Stimulated activated CD4-positive, alpha-beta T cell treated with anti-CD3 and anti-CD28 coated beads, Interleukin-1b, Interleukin-23, amount 100 ng/mL, for 4 hours (primary cell): Measurements from ENCODE around the gene THUMPD2.

ENCODE experiments used
- DNase-seq, 2 donors: peaks; one replicate each; pipeline ENCODE4 v3.0.0-alpha.2; 2020; ENCODE audit warnings: low read depth in 2 of 2

The THUMPD2 gene

DNA sequence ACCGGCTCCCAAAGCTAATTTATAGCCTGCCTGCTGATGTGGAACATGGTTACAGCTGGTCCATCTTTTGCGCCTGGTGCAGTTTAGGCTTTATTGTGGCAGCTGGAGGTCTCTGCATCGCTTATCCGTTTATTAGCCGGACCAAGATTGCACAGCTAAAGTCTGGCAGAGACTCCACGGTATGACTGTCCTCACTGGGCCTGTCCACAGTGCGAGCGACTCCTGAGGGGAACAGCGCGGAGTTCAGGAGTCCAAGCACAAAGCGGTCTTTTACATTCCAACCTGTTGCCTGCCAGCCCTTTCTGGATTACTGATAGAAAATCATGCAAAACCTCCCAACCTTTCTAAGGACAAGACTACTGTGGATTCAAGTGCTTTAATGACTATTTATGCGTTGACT, 62.0 kb downstream of the THUMPD2 start:
- no peak for DNase-seq

DNA sequence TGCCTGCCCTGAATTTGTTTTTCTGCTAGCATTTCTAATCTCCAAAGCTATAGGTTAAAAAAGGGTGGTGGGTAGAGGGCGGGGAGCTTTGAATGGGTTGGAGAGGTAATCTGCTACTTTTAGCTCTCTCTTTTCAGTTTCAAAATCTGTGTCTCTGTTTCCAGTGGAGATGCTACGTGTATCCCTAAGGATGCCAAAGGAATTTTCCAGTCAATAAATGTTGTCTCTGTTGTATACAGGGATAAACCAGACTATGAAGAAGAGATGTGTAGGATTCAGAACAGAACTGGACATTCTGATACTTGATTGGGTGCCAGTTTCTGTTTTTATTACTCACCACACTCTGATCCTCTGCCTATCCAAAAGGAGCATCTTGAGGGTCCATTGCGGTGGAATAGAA, 63.2 kb downstream of the THUMPD2 start:
- no peak for DNase-seq

DNA sequence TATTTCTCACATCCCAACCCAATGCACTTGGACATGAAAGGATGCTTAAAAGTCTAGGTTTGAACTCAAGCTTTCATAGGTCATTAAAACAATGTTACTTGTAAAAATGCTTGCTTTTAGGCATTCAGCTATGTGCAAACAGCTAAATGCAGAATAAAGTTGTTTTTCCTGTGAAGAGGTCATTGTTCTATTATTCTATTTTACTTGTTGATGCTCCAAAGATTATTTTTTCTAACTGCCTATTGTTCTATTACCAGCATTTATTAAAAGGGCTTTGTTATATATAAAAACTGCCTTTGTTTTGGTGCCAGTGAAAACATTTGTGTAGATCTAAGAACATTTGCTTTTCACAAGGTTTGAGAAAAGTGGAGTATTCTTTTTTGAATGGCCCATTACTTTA, 64.0 kb downstream of the THUMPD2 start:
- DNase-seq: no peak

DNA sequence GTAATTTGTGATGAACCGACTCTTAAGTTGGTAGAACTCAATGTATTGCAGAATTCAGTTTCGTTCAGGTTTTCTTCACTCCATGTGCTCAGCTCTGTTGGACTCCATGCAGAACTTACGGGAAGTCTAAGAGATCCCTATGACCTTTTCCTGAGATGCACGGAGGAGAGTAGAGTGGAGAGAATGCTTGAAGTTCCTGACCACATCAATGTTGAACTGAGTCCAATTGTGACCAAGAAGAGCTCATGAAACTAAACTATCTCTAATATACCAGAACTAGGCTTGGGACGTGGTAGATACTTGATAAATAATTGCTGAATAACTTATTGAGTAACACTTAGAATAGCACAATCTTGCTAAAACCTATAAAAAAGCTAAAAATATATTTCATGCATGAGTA, 66.1 kb downstream of the THUMPD2 start:
- no peak for DNase-seq

DNA sequence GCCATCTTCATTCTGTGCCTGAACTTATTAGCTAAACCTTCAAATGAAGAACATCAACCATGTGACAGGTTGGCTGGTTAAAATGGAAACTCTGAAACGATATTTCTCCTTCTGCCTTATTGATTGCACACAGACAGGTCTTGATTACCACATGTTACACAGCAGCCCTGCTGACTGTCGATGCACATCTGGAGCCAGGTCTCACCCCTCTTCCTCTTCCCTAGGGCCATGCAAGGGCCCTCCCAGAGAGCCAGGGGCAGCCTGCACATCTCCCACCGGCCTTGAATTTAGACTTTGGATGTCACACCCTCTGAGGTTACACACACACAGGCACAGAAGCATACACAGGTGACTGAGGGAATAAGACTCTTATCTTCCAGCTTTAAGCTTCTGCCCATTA, 68.3 kb downstream of the THUMPD2 start:
- DNase-seq: no peak

DNA sequence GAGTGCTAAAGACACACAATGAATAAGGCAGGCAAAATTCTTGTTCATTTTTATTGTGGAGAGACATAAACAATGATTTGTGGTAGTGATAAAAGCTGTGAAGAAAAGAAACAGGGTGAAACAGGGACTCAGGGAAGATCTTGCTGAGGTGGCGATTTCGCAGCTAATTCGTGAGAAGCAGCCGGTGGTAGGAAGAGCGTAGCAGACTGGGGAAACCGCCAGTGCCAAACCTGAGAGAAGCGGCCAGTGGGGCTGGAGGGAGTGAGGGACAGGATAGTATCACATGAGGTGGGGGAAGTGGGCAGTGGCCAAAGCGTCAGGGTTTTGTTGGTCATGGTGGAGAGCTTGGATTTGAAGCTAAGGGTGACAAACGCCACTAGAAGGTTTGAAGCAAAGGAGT, 71.1 kb downstream of the THUMPD2 start:
- no peak for DNase-seq

DNA sequence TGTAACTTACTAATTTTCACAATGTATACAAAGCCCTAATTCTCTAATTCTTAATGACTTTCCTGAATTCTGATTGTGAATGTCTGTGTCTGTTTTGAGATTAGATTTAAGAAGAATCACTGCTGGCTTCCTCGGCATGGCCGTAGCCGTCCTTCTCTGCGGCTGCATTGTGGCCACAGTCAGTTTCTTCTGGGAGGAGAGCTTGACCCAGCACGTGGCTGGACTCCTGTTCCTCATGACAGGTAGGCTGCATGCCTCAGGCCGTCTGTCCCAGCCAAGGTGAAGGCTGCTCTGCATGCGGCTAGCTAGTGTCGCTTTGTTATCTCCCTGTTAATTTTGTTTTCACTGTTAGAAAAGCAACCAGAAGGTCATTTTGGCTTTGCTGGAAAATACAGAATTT, 72.1 kb downstream of the THUMPD2 start:
- no peak for DNase-seq

DNA sequence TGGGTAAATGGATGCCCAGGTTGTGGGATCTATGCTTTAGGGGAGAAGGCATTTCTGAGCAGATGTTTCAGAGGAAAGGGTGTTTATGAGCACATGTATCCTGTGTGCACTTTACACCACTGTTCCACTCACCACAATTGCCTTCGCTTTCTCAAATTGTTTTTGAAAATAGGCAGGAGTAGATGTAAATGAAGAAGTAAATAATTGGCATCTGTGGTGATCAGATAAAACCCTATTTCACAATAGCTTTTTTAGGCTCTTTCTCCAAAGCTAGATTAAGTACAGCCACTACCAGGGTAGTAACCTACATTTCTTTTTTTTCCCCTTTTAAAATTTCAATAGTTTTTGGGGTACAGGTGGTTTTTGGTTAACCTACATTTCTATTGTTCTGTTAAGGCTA, 72.7 kb downstream of the THUMPD2 start:
- no peak for DNase-seq

DNA sequence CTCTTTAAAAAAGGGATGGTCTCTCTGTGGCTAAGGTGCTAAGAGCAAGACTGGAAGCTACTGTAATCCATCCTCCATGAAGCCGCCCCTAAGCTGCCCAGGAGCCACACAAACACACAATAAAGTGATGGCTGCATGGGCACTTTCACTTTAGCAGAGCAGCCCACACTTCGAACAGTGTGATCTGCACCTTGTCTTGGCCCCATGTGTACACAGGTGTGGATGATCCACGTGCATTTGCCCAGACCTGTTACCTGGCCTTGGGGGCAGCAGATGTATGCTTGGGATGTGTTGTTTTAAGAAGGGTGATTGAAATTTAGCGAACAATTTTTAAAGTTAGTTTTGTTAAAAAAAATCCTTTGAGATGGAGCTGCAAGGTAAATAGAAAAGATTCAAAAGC, 73.4 kb downstream of the THUMPD2 start:
- no peak for DNase-seq

DNA sequence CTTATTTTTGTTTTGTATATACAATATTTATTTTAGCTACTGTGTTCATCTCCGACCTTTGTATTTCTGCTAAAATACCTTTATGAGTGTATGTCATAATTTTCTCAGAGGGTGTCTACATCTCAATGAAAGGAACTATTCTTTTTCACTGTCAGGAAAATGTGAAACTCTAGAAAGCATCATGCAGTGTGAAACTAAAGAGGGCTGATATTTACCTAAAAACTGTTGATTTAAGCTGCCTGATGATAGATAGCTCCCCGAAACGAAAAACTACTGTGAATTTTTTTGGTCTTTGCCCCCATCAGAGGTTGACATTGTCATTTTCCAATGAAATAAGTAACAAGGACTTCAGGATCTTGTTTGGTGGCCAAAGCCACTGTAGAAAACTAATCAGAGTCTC, 74.5 kb downstream of the THUMPD2 start:
- no peak for DNase-seq

DNA sequence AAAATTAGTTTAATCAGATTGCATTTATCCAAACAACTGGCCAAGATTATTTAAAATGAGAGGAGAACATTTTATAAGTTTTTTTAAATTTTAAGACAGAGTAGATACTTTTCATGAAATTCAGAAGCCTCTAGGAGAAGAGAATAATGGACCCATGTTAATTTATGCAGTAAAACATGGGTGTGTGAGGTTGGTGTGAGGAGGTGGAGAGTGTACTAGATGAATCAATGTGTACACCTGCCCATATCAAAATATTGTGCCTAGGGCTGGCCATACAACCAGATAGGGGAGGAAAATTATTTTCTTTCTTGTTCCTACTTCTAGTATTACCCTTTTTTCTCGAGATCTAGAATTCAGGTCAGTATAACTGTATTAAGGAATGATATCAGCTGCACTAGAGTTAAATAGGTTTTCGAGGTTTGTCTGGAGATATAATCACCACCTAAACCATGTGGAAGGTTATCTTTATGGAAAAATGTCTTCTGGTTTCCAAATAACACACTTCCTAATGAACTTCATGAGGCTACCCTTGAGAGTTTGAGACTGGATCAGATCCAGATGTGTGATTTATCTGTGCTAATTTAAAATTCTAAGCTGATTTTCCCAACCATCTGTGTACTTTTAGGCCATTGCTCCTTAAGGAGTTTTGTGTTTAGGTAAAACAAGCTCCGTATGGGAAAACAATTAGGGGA, 75.7 kb downstream of the THUMPD2 start:
- DNase-seq: no peak

DNA sequence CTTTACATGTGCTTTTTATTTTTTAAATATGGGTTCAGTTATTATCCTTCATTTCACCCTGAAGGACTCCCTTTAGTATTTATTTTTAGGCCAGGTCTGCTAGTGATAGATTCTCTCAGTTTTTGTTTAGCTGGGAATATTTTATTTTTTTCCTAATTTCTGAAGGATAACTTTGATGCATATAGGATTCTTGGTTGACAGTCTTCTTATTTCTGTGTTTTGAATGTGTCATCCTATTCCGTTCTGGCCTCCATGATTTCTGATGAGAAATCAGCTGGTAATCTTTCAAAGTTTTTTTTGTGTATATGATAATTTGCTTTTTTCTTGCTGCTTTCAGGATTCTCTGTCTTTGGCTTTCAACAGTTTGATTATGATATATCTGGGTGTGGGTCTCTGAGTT, 77.9 kb downstream of the THUMPD2 start:
- DNase-seq: no peak

DNA sequence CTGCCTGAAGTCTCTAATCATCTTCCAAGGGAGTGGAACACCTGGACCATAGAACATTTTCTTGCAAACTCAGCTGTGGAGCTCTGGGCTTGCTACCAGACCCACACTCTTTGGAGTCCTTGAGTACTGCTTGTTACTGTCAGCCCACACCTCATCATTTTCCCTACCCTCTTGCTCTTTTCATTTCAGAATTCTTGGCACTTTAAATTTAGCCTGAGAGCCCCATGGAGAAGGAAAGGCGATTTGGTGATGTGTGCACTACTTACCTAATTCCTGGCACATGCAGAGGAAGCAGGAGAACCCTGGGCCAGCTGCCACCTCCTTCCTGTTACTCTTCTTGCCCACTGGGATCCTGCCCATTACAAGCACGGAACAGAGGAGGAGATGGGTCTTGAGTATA, 81.6 kb downstream of the THUMPD2 start:
- DNase-seq: no peak

DNA sequence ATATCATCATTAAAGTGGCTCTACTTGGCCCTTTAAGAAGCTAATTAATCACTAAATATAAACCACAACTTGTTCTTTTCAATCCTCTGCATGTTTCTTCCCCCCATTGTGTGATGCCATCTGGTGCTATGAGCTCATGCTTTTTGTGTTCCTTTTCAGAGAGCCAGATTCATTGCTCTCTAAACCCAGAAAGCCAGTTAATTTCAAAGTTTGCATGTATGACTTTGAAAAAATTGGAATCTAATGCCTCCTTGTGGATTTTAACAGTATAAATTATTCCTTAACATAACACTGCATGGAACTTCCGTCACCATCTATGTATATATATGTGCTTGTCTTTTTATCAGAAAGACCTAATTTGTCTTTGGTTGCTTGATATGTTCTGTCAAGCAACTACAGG, 82.2 kb downstream of the THUMPD2 start:
- DNase-seq: no peak

DNA sequence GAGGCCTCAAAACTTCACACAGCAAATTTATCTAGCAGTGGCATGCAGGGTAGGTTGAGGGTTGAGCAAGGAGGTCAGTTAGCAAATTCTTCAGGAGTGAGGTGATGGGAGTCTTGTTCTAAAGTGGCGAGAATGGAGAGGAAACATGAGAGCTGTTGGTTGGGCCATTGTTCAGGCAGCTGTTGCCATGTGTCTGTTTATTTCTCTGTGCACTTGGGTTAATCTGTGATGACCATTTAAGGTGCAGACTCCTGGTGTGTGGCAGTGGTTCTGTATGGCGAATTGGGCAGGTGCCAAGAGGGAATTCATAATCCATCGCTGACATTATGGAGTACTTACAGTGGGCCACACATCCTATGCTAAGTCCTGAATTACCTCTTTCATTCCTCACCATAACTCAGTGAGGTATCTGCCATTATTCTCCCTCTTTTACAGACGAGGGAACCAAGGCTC, 82.9 kb downstream of the THUMPD2 start:
- DNase-seq: no peak

DNA sequence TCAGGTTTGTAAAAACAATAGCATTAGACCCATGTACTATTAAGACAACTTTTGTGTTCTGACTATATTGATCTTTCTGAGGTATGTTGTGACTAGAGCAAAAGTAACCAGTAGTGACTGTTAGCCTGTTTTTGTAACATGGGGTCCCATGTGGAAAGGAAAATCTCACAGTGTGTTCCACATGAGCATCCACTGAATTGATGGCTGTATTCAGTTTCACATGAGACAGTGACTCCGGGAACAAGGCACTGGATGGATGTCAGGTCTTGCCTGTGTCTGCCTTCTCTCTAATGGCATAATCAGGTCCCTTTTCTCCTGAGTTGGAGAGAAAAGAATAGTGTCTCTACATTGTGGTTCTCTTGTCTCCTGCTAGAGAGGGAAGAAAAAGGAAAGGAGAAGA, 85.8 kb downstream of the THUMPD2 start:
- no peak for DNase-seq

DNA sequence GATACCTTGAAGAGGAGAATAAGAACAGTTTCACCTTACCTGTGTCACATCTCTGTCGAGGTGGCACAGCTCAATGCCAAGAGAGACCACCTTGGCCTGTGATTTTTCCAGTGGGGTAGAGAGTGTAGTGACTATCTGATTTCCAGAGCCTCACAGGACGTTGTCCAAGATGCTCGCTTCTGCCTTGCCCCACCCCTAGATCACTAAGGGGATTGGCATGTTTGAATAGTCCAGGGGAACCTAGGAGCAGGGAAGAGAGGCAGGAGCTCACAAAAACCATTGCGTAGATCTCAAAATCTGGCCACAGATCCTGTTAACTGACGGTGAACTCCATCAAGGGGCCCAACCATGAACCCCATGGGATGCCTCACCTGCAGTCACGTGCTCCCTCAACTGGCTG, 89.2 kb downstream of the THUMPD2 start:
- DNase-seq: no peak

DNA sequence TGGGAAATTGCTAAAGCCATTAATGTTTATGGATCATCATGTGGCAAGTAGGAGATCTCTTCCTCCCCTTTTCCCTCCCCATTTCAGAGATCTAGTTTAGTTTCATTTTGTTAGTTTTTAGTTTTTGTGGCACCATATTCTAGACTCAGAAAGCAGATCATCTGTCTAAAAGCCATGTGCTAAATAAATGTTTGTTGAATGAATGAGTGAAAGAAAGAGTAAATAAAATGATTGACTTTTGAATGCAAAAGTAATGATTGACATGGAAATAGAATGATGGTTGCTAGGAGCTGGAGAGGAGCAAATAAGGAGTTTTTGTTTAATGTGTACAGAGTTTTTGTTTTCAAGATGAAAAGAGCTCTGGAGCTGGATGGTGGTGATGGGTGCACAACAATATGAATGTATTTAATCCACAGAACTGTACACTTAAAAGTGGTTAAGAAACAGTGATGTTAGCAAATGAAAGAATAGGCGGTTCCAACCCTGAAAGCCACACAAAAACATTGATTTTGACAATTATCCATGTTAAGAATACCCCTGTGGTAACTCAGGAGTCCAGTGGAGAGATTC, 89.7 kb downstream of the THUMPD2 start:
- DNase-seq: no peak

DNA sequence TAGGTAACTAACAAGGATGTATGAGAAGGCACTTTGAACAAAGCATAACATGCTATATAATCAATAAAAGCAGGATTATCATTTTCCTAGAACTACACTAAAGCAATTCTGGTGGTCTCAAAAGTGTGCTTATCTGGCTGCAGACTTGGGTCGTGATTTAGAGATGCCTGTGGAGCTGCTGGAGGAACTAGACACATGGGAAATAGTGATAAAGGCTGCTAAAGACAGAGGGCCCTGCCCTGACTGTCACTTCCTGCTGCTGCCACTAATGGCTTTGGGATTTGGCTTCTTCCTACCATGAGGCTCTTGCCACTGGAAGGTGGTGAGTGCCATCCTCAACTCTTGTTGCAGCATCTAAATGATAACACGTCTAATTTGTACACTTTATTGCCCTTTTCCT, 90.9 kb downstream of the THUMPD2 start:
- DNase-seq: no peak

DNA sequence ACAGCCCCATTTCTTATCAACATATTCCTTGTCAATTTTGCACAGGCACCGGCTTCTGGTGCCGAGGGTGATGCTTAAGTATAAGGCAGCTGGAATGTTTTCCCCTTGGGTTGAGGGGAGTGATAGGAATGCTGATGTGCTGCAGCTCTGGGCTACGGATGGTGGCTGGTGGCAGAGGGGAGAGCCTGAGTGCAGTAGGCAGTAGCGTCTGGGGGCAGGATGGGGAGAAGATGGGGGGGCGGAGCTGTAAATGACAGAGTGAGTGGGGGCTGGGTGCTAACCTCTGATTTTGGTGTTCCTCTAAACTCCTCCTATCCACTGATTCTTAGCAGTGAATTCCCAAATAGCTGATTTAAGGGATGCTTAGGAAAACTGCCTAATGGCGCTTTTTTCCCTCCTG, 92.6 kb downstream of the THUMPD2 start:
- no peak for DNase-seq
